Activated naive CD8-positive, alpha-beta T cell (primary cell): Measurements from ENCODE around the gene A4GALT.
"Not testable (repeated sequence)": the region's sequence is repeated elsewhere in the genome, so short reads cannot be mapped to it uniquely, and the experiment has no call there.

Source experiments
- H3K27ac Mint-ChIP-seq: one replicate; pipeline ENCODE4 v1.8.0; 2021; ENCODE audit warnings: mixed read lengths
- H3K27me3 Mint-ChIP-seq: one replicate; pipeline ENCODE4 v1.8.0; 2021; ENCODE audit warnings: mixed read lengths
- H3K36me3 Mint-ChIP-seq: one replicate; pipeline ENCODE4 v1.8.0; 2021; ENCODE audit warnings: mixed read lengths
- H3K4me1 Mint-ChIP-seq: one replicate; pipeline ENCODE4 v1.8.0; 2021; ENCODE audit warnings: low read depth, mixed read lengths
- H3K4me3 Mint-ChIP-seq: one replicate; pipeline ENCODE4 v1.8.0; 2021; ENCODE audit warnings: mild to moderate bottlenecking, mixed read lengths
- H3K9me3 Mint-ChIP-seq: one replicate; pipeline ENCODE4 v1.8.0; 2021; ENCODE audit warnings: low read depth, mixed read lengths

The A4GALT gene

GRCh38 chr22:42752230-42752746 is 31.6 kb upstream of the A4GALT start:
- Mint-ChIP-seq H3K27ac (no peak overlapping the region), H3K27me3 (no peaks in the 10 kb centered on the region), H3K36me3 (no peaks in the 10 kb centered on the region), H3K9me3 (no peaks in the 10 kb centered on the region), H3K4me1 (no peaks in the 10 kb centered on the region), H3K4me3 (no peak overlapping the region)

DNA sequence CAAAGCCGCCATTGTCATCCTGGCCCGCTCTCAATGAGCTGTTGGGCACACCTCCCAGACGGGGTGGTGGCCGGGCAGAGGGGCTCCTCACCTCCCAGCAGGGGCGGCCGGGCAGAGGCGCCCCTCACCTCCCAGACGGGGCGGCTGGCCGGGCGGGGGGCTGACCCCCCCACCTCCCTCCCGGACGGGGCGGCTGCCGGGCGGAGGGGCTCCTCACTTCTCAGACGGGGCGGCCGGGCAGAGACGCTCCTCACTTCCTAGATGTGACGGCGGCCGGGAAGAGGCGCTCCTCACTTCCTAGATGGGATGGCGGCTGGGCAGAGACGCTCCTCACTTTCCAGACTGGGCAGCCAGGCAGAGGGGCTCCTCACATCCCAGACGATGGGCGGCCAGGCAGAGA is 29.8 kb upstream of the A4GALT start:
- H3K4me3 Mint-ChIP-seq, H3K27me3 Mint-ChIP-seq, H3K36me3 Mint-ChIP-seq, H3K4me1 Mint-ChIP-seq, H3K9me3 Mint-ChIP-seq, H3K27ac Mint-ChIP-seq: not testable (repeated sequence)

DNA sequence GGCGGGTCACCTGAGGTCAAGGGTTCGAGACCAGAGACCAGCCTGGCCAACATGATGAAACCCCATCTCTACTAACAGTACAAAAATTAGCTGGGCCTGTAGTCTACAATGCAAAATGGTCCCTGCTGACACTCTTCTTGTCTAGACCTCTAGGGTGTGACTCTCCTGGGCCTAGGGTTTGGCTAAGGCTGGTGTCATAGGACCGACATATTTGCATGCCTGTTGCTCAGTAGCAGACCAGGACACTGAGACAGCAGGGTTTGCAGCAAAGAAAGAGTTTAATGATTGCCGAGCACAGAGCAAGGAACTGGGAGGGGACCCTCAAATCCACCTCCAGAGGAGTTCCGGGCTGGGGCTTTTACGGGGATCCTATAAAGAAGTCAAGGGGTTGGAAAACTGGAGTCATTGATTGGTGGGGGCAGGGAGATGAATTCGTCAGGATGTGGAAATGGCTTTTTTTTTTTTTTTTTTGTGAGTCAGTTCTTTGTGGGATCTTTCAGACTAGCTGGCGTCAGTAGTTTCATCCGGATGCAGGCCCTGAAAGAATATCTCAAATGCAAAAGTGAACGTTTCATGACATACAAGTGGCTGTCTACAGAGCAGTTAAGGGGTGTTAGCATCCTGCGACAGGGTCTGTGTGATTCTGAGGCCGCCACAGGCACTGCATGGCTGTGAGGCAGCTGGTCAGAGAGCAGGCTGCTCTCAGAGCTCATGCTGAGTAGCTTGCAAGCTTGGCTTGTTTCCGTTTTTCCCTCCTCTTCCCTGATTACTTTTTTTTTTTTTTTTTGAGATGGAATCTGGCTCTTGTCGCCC is 27.2 kb upstream of the A4GALT start:
- Mint-ChIP-seq H3K36me3 (no peaks in the 10 kb centered on the region), H3K27ac (no peak overlapping the region), H3K4me1 (no peaks in the 10 kb centered on the region), H3K9me3 (no peaks in the 10 kb centered on the region), H3K27me3 (no peaks in the 10 kb centered on the region), H3K4me3 (no peak overlapping the region)

GRCh38 chr22:42745118-42745517 is 24.4 kb upstream of the A4GALT start:
- H3K4me3 Mint-ChIP-seq, result no peak overlapping the region
- H3K27me3 Mint-ChIP-seq, result peaks cover 3% of the 10 kb centered on the region
- H3K9me3 Mint-ChIP-seq, result no peaks in the 10 kb centered on the region
- no peak overlapping the region for H3K27ac Mint-ChIP-seq
- no peaks in the 10 kb centered on the region for H3K4me1 Mint-ChIP-seq
- H3K36me3 Mint-ChIP-seq, result no peaks in the 10 kb centered on the region

DNA sequence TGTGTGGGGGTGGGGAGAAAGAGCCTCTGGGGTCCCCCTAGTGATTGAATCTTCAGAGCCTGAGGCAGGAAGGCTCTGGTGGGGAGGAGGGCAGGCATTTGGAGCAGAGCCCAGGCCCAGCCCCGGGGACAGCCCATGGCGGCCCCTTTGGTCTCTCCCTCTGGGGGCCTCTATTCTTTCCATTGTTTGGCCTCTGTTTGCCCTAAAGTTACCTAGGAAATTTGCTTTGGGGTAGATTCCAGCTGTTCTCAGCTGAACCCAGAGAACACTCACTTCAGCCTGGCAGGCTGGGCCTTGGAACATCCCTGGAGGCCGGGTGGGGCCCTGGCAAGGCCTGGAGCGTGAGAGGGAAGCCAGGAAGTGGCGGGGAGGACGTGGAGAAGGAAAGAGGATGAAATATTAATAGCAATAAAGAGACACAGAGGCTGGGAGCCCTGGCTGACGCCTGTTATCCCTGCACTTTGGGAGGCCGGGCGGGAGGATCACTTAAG is 22.9 kb upstream of the A4GALT start:
- peaks cover 3% of the 10 kb centered on the region for H3K27me3 Mint-ChIP-seq
- H3K36me3 Mint-ChIP-seq, result no peaks in the 10 kb centered on the region
- no peak overlapping the region for H3K4me3 Mint-ChIP-seq
- no peak overlapping the region for H3K27ac Mint-ChIP-seq
- H3K9me3 Mint-ChIP-seq, result no peaks in the 10 kb centered on the region
- H3K4me1 Mint-ChIP-seq, result no peaks in the 10 kb centered on the region

DNA sequence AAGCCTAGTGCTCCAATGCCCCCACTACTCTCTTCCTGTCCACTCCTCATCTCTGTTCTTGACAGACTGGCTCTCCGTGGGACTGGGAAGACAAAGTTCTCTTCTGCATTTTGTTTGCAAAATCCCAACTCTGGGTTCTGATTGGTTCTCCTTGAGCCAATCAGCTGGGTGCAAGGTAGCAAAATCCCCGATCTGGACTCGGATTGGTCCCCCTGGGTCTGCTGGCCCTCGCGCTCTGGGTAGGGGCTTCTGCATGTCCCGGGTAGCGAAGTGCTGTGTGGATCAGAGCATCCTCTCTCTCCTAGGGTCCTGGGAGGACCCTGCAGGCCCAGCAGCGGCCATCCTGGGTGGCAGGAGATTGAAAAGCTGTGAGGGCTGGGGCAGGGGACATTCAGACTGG is 22.3 kb upstream of the A4GALT start:
- no peak overlapping the region for H3K27ac Mint-ChIP-seq

DNA sequence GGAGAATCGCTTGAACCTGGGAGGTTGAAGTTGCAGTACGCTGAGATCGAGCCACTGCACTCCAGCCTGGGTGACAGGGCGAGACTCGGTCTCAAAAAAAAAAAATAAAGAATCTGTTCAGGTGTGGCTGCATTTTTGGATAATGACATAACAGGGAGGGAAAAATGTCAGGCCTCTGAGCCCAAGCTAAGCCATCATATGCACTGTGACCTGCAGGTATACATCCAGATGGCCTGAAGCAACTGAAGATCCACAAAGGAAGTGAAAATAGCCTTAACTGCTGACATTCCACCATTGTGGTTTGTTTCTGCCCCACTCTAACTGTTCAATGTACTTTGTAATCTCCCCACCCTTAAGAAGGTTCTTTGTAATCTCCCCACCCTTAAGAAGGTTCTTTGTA is 19.6 kb upstream of the A4GALT start:
- H3K27ac Mint-ChIP-seq, H3K27me3 Mint-ChIP-seq, H3K9me3 Mint-ChIP-seq: not testable (repeated sequence)

More for the DNA sequence above, 22.3 kb upstream of the A4GALT start:
- H3K27me3 Mint-ChIP-seq, result peaks cover 3% of the 10 kb centered on the region
- no peaks in the 10 kb centered on the region for H3K36me3 Mint-ChIP-seq
- H3K4me1 Mint-ChIP-seq, result no peaks in the 10 kb centered on the region
- no peak overlapping the region for H3K4me3 Mint-ChIP-seq
- H3K9me3 Mint-ChIP-seq, result no peaks in the 10 kb centered on the region

GRCh38 chr22:42734406-42734805 is 13.7 kb upstream of the A4GALT start:
- Mint-ChIP-seq H3K27ac (no peak overlapping the region), H3K4me1 (no peaks in the 10 kb centered on the region), H3K27me3 (no peaks in the 10 kb centered on the region), H3K9me3 (no peaks in the 10 kb centered on the region), H3K36me3 (no peaks in the 10 kb centered on the region), H3K4me3 (no peak overlapping the region)

More for the DNA sequence above, 19.6 kb upstream of the A4GALT start:
- not testable (repeated sequence) for H3K4me3 Mint-ChIP-seq, H3K4me1 Mint-ChIP-seq, H3K36me3 Mint-ChIP-seq

DNA sequence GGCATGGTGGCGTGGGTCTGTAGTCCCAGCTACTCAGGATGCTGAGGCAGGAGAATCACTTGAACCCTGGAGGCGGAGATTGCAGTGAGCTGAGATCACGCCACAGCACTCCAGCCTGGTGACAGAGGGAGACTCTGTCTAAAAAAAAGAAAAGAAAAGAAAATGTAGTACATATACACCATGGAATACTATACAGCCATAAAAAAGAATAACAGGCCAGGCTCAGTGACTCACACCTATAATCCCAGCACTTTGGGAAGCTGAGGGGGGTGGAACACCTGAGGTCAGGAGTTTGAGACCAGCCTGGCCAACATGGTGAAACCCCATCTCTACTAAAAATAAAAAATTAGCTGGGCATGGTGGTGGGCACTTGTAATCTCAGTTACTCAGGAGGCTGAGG is 12.7 kb upstream of the A4GALT start:
- not testable (repeated sequence) for H3K4me3 Mint-ChIP-seq, H3K9me3 Mint-ChIP-seq, H3K36me3 Mint-ChIP-seq, H3K27ac Mint-ChIP-seq, H3K27me3 Mint-ChIP-seq, H3K4me1 Mint-ChIP-seq

DNA sequence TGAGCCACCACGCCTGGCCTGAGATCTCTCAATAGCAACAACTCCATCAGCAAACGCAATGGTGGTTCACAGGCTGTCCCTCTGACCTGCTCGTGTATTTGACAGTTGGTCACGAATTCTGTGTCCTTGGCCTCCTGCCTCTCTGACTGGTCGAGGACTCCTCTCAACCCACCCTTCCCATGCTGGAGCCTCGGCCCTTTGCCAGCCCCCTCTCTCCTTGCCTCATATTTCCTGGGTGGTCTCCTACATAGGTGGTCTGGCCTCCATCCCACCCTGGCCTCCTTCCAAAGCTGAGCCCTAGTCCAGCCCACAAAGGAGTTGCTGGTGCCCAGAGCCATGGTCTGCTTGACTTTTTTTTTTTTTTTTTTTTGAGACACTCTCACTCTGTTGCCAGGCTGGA is 11.4 kb upstream of the A4GALT start:
- no peak overlapping the region for H3K27ac Mint-ChIP-seq
- H3K27me3 Mint-ChIP-seq, result peaks cover 3% of the 10 kb centered on the region
- H3K4me3 Mint-ChIP-seq, result no peak overlapping the region
- H3K36me3 Mint-ChIP-seq, result no peaks in the 10 kb centered on the region
- no peaks in the 10 kb centered on the region for H3K4me1 Mint-ChIP-seq
- no peaks in the 10 kb centered on the region for H3K9me3 Mint-ChIP-seq

DNA sequence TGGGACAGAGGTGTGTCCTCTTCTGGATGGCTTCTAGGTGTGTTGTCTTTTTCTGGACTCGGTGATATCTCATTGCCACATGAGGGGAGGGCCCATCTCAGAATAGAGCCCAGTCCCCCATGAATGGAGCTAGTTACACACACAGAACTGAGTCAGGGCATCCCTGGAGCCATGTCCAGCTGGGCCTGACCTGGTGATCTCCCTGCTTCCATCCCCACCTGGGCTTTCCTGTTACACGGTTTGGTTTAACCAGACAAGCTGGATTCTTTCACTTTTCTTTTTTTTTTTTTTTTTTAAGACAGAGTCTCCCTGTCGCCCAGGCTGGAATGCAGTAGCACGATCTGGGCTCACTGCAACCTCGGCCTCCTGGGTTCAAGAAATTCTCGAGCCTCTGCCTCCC is 6.1 kb upstream of the A4GALT start:
- H3K36me3 Mint-ChIP-seq, result no peaks in the 10 kb centered on the region
- no peak overlapping the region for H3K4me3 Mint-ChIP-seq
- H3K27ac Mint-ChIP-seq, result no peak overlapping the region
- H3K27me3 Mint-ChIP-seq, result peaks cover 11% of the 10 kb centered on the region
- H3K4me1 Mint-ChIP-seq, result peaks cover under 1% of the 10 kb centered on the region
- no peaks in the 10 kb centered on the region for H3K9me3 Mint-ChIP-seq

- peaks cover 20% of the 10 kb centered on the region for H3K27me3 Mint-ChIP-seq
- H3K9me3 Mint-ChIP-seq, result no peaks in the 10 kb centered on the region
- H3K4me1 Mint-ChIP-seq, result peaks cover 8% of the 10 kb centered on the region
- no peak overlapping the region for H3K4me3 Mint-ChIP-seq
- no peak overlapping the region for H3K27ac Mint-ChIP-seq
- H3K36me3 Mint-ChIP-seq, result no peaks in the 10 kb centered on the region
These were observed 5.1 kb upstream of the A4GALT start for GRCh38 chr22:42725606-42726355.

DNA sequence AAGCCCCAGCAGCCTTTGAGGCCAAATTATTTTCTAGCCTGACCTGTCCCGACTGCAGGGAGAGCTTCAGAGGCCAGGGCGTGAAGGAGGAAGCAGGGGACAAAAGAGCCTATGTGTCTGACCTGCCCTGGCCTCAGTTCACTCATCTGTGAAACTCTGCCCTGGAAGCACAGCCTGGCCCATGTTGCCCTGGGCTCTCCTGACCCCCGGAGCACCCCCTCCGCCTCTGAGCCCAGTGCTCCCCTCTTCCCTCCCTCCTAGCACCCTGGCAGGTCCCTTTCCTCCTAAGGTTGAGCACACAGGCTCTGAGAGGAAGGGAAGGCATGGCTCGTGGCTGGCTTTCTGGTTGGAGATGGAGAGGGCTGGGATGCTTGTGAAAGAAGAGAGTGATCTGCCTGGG is 3.4 kb upstream of the A4GALT start:
- no peak overlapping the region for H3K27ac Mint-ChIP-seq
- no peak overlapping the region for H3K4me3 Mint-ChIP-seq
- no peaks in the 10 kb centered on the region for H3K9me3 Mint-ChIP-seq
- H3K4me1 Mint-ChIP-seq, result peaks cover 16% of the 10 kb centered on the region
- H3K36me3 Mint-ChIP-seq, result no peaks in the 10 kb centered on the region
- peaks cover 27% of the 10 kb centered on the region for H3K27me3 Mint-ChIP-seq

DNA sequence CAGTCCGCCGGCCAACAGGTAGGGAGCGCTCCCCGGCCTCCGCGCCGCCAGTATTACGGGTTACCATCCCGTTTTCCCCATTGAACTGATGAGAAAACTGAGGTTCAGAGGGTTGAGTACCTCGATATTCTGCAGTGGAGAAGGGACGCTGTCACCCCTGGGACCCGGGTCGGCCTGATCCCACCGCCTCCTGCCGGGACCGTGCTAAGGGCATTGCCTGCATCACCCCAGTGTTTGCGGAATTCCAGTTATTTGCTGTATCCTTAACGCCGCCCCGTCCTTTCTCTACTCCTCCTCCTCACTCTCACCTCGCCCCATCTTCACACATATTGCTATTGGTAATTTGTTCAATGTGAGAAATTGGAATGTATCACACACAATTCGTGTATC is 370 bp upstream of the A4GALT start:
- no peaks in the 10 kb centered on the region for H3K9me3 Mint-ChIP-seq
- H3K36me3 Mint-ChIP-seq, result no peaks in the 10 kb centered on the region
- peaks cover 16% of the 10 kb centered on the region for H3K4me1 Mint-ChIP-seq
- no peak overlapping the region for H3K27ac Mint-ChIP-seq
- peaks cover 38% of the 10 kb centered on the region for H3K27me3 Mint-ChIP-seq
- peak overlapping the region; percentile 70 for H3K4me3 Mint-ChIP-seq

DNA sequence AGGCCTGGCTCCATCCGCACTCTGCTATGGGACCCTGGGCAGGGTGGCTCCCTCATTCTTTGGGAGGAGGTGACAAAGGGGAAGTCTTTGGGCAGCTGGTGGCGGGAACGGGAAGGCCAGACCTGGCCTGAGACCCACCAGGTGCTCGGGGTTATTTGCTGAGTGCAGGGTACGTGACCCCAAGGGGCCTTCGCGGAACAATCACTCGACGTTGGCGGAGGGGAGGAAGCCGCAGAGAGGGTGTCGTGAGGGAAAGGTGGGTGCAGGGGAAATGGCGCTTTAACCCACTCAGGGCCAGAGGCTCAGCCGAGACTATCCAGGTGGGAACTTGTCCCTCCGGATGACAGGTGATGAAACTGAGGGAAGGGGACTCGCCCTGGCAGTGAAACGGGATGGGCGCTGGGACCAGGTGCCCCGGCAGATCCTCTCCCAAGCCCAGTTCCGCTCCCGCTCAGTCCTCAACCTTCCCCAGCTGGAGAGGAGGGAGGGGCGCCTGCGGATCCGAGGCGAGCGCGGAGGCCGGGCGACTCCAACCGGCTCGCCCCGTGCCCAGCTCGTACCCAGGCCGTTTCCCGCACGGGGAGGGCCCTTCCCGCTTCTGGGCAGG is 911 bp downstream of the A4GALT start:
- no peak overlapping the region for H3K27ac Mint-ChIP-seq
- H3K36me3 Mint-ChIP-seq, result no peaks in the 10 kb centered on the region
- H3K4me1 Mint-ChIP-seq, result peaks cover 16% of the 10 kb centered on the region
- H3K27me3 Mint-ChIP-seq, result peaks cover 37% of the 10 kb centered on the region
- peak overlapping the region; percentile 80 for H3K4me3 Mint-ChIP-seq
- H3K9me3 Mint-ChIP-seq, result no peaks in the 10 kb centered on the region
